NT2/D1 (cell line): ENCODE results near the gene RBM8A.

Experiments
- DNase-seq: peaks from one replicate; pipeline ENCODE4 v3.0.0-alpha.2; 2011; ENCODE audit warnings: low read depth, low spot score
- H3K27me3 ChIP-seq: 2 replicates; pipeline ENCODE4 v1.6.0; 2011; ENCODE audit warnings: mild to moderate bottlenecking; ENCODE audit not compliant: insufficient read length, insufficient read depth
- H3K36me3 ChIP-seq: 2 replicates; pipeline ENCODE4 v1.6.1; 2011; ENCODE audit warnings: mild to moderate bottlenecking, low read length, mixed read lengths; ENCODE audit not compliant: insufficient read depth, insufficient read length
- H3K4me1 ChIP-seq: 2 replicates; pipeline ENCODE4 v1.5.1; 2011; ENCODE audit not compliant: insufficient read depth, insufficient read length
- H3K4me3 ChIP-seq: 2 replicates; pipeline ENCODE4 v1.5.1; 2011; ENCODE audit warnings: low read depth; ENCODE audit not compliant: insufficient read length
- H3K9ac ChIP-seq: 2 replicates; pipeline ENCODE4 v1.6.0; 2011; ENCODE audit warnings: low read depth; ENCODE audit not compliant: insufficient read length
- H3K9me3 ChIP-seq: 2 replicates; pipeline ENCODE4 v1.5.1; 2011; ENCODE audit warnings: mild to moderate bottlenecking, low read length; ENCODE audit not compliant: insufficient read depth
- SUZ12 ChIP-seq: IDR thresholded peaks from 2 replicates; pipeline ENCODE4 v1.6.1; 2011; ENCODE audit not compliant: insufficient read length, insufficient read depth; ENCODE audit errors: extremely low read depth
- YY1 ChIP-seq: IDR thresholded peaks from 2 replicates; pipeline ENCODE4 v1.6.1; 2011; ENCODE audit not compliant: insufficient read length, insufficient read depth
- ZNF274 ChIP-seq: IDR thresholded peaks from 2 replicates; pipeline ENCODE4 v1.6.1; 2011; ENCODE audit warnings: mild to moderate bottlenecking, low read depth, low read length

The RBM8A gene

GRCh38 chr1:145908653-145909052 lies 18.6 kb downstream of the RBM8A start:
- DNase-seq: no peak
- Histone ChIP-seq H3K4me1 (no peaks in the 10 kb centered on the region), H3K9me3 (no peaks in the 10 kb centered on the region), H3K27me3 (no peaks in the 10 kb centered on the region), H3K4me3 (no peak overlapping the region), H3K9ac (no peak overlapping the region), H3K36me3 (peaks cover 9% of the 10 kb centered on the region)
- TF ChIP-seq SUZ12: no peak
- no peak for TF ChIP-seq YY1
- TF ChIP-seq ZNF274: no peak

GRCh38 chr1:145906954-145907753 lies 20.1 kb downstream of the RBM8A start:
- H3K9ac ChIP-seq: no peak overlapping the region
- H3K36me3 ChIP-seq: peaks cover 9% of the 10 kb centered on the region
- H3K4me1 ChIP-seq: no peaks in the 10 kb centered on the region
- H3K4me3 ChIP-seq: no peak overlapping the region
- no peak for TF ChIP-seq YY1
- no peak for TF ChIP-seq ZNF274
- no peak for TF ChIP-seq SUZ12
- no peak for DNase-seq
- no peaks in the 10 kb centered on the region for H3K27me3 ChIP-seq
- H3K9me3 ChIP-seq: no peaks in the 10 kb centered on the region

- DNase-seq: no peak
- Histone ChIP-seq H3K4me3 (no peak overlapping the region), H3K27me3 (no peaks in the 10 kb centered on the region), H3K9me3 (no peaks in the 10 kb centered on the region), H3K4me1 (peaks cover 6% of the 10 kb centered on the region), H3K9ac (no peak overlapping the region), H3K36me3 (no peaks in the 10 kb centered on the region)
- TF ChIP-seq SUZ12: no peak
- TF ChIP-seq YY1: no peak
- no peak for TF ChIP-seq ZNF274
These were observed 25.8 kb downstream of the RBM8A start for GRCh38 chr1:145901312-145902021.

GRCh38 chr1:145898756-145899155 lies 28.5 kb downstream of the RBM8A start:
- H3K9me3 ChIP-seq: no peaks in the 10 kb centered on the region
- no peak overlapping the region for H3K9ac ChIP-seq
- TF ChIP-seq SUZ12 (no peak), ZNF274 (no peak), YY1 (no peak)
- H3K4me1 ChIP-seq: peaks cover 6% of the 10 kb centered on the region
- no peak overlapping the region for H3K4me3 ChIP-seq
- no peak for DNase-seq
- H3K27me3 ChIP-seq: no peaks in the 10 kb centered on the region
- H3K36me3 ChIP-seq: no peaks in the 10 kb centered on the region

- Histone ChIP-seq H3K4me1 (peaks cover 6% of the 10 kb centered on the region), H3K27me3 (no peaks in the 10 kb centered on the region), H3K9me3 (no peaks in the 10 kb centered on the region), H3K4me3 (no peak overlapping the region), H3K36me3 (no peaks in the 10 kb centered on the region), H3K9ac (no peak overlapping the region)
- DNase-seq: no peak
- no peak for TF ChIP-seq YY1
- no peak for TF ChIP-seq ZNF274
- no peak for TF ChIP-seq SUZ12
These were observed 29.3 kb downstream of the RBM8A start for GRCh38 chr1:145897969-145898368.

GRCh38 chr1:145895471-145895870 lies 31.8 kb downstream of the RBM8A start:
- Histone ChIP-seq H3K36me3 (no peaks in the 10 kb centered on the region), H3K4me1 (peaks cover 6% of the 10 kb centered on the region)

GRCh38 chr1:145893306-145894055 lies 33.8 kb downstream of the RBM8A start:
- no peak for DNase-seq
- no peak overlapping the region for H3K4me3 ChIP-seq

More at GRCh38 chr1:145895471-145895870, 31.8 kb downstream of the RBM8A start:
- Histone ChIP-seq H3K27me3 (no peaks in the 10 kb centered on the region), H3K9ac (no peak overlapping the region), H3K9me3 (no peaks in the 10 kb centered on the region), H3K4me3 (no peak overlapping the region)
- TF ChIP-seq ZNF274 (no peak), SUZ12 (no peak), YY1 (no peak)
- DNase-seq: no peak

More at GRCh38 chr1:145893306-145894055, 33.8 kb downstream of the RBM8A start:
- no peak for TF ChIP-seq SUZ12
- no peak for TF ChIP-seq ZNF274
- TF ChIP-seq YY1: no peak
- Histone ChIP-seq H3K36me3 (no peaks in the 10 kb centered on the region), H3K9ac (no peak overlapping the region), H3K27me3 (no peaks in the 10 kb centered on the region), H3K4me1 (no peaks in the 10 kb centered on the region), H3K9me3 (no peaks in the 10 kb centered on the region)
